Prostate gland (tissue), 2 donors: ENCODE results near the gene C2. TPM values are rescaled to one million over a fixed set of nuclear protein-coding genes. Genes with fewer than 3 reads are reported as not detected.

Experiments used
- DNase-seq: peaks from one replicate; pipeline ENCODE4 v3.0.0-alpha.2; 2019; ENCODE audit warnings: low spot score
- H3K27ac ChIP-seq, 2 donors: fragments of 200-600 bp; sonication (generic); 2 replicates each; pipeline ENCODE4 v1.5.1; 2017 to 2019
- H3K27me3 ChIP-seq: fragments of 200-600 bp; sonication (generic); replicated peaks from 2 replicates; pipeline ENCODE4 v1.5.1; 2019; ENCODE audit not compliant: insufficient read depth
- H3K36me3 ChIP-seq, 2 donors: fragments of 200-600 bp; sonication (generic); 1 replicate in 1 of 2; 2 replicates in 1 of 2; pipeline versions ENCODE4 v1.5.1 to v1.8.1; 2017 to 2019
- H3K4me1 ChIP-seq: fragments of 200-600 bp; sonication (generic); replicated peaks from 2 replicates; pipeline ENCODE4 v1.5.1; 2019
- H3K4me3 ChIP-seq, 2 donors: fragments of 200-600 bp; sonication (generic); 2 replicates each; pipeline ENCODE4 v1.5.1; 2017 to 2019
- H3K9me3 ChIP-seq: fragments of 200-600 bp; sonication (generic); 2 replicates; pipeline ENCODE4 v1.5.1; 2017
- CTCF ChIP-seq, 4 experiments: fragments of 200-600 bp in 2 of 4; fragments of 450-650 bp in 2 of 4; sonication (generic) in 2 of 4; IDR thresholded peaks; 1 replicate in 3 of 4; 2 replicates in 1 of 4; pipeline ENCODE4 v1.5.1; 2016 to 2019; ENCODE audit warnings: antibody characterized with exemption in 4 of 4, mild to moderate bottlenecking in 2 of 4, moderate library complexity in 2 of 4
- POLR2A ChIP-seq: fragments of 450-650 bp; IDR thresholded peaks from one replicate; pipeline ENCODE4 v1.6.1; 2016; ENCODE audit warnings: antibody characterized with exemption, mild to moderate bottlenecking
- POLR2AphosphoS5 ChIP-seq: sonication (generic); formaldehyde crosslinking; IDR thresholded peaks from one replicate; pipeline ENCODE4 v1.6.1; 2017; ENCODE audit warnings: antibody characterized with exemption
- WGBS: methylation state at CpG from one replicate; pipeline ENCODE4 v1.1.5; 2018; 5-methylcytosine and 5-hydroxymethylcytosine counted together
- intact Hi-C: fragments of 100-400 bp; cut with DNase I; formaldehyde crosslinking; loops from one replicate; pipeline ENCODE4 v1.14.2; 2022
- total RNA-seq, 2 donors: library from RNA; depleted of rRNA; stranded (reverse); fragments of >200 nt; gene quantifications; one replicate each; pipeline ENCODE4 v1.1.0, GENCODE V29; 2016

The C2 gene
- total RNA-seq, 2 donors from 2014 or later: 7.9 to 16.0 TPM

GRCh38 chr6:31899215-31899614, 28.3 kb upstream of the C2 start:
- peak overlapping the region; percentile 89 to 93 for H3K27ac ChIP-seq
- H3K27me3 ChIP-seq: no peaks in the 10 kb centered on the region
- no peak for TF ChIP-seq CTCF (IDR thresholded peaks at IDR 0.05)
- TF ChIP-seq POLR2A: no peak
- TF ChIP-seq POLR2AphosphoS5: no peak
- WGBS: 70% methylated on average over 5 of the region's 5 CpGs
- DNase-seq: no peak
- peaks cover 5% of the 10 kb centered on the region for H3K4me1 ChIP-seq
- H3K4me3 ChIP-seq: no peak overlapping the region
- H3K36me3 ChIP-seq: no peaks in the 10 kb centered on the region
- intact Hi-C loops: loop anchor here (5.0 kb wide), 2 partner anchors 172 to 278 kb away; partner anchors contain the start of genes AGPAT1, DDAH2 and RNF5
- no peaks in the 10 kb centered on the region for H3K9me3 ChIP-seq

DNA sequence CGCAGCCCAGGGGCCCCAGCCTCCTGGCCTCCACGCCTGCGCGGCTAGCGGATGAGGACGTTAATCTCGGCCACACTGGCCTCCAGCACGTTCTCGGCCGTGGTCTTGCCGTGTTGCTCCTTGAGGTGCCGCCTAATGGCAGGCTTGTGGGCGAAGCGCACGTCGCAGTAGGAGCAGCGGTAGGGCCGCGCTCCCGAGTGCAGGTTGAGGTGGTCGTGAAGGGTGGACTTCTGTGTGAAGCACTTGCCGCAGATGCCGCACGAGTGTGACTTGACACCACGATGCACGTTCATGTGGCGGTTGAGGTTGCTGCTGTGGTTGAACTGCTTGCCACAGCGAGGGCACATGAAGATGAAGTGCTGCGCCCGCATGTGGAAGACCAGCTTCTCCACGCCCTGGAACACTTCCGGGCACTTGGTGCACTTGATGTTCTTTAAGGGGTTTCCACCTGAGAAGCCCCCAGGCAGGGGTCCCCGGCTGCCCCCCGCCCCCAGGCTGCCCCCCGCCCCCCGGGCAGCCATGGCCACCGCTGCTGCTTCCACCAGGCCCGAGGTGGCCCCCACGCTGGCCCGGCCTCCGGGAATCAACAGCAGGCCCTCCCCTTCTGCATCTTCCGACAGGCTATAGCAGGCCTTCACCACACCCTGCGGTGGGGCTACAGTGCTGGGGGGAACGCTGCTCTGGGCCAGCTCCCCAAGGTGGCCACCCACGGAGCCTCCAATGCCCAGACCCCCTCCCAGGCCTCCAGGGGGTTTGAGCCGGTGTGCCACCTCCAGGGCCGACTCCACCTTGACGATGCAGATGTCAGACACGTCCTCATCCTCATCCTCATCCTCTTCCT, 27.4 kb upstream of the C2 start:
- 77% methylated on average over 49 of the region's 49 CpGs for WGBS
- H3K4me1 ChIP-seq: peaks cover 5% of the 10 kb centered on the region
- H3K27me3 ChIP-seq: no peaks in the 10 kb centered on the region
- H3K9me3 ChIP-seq: no peaks in the 10 kb centered on the region
- H3K27ac ChIP-seq: peak overlapping the region in 1 of 2 donors; percentile 90
- no peak for TF ChIP-seq POLR2A
- TF ChIP-seq POLR2AphosphoS5: no peak
- TF ChIP-seq CTCF (IDR thresholded peaks at IDR 0.05): no peak
- no peak for DNase-seq
- no peaks in the 10 kb centered on the region for H3K36me3 ChIP-seq
- intact Hi-C loops: loop anchor here (5.0 to 10.0 kb wide), 3 partner anchors 173 to 277 kb away; partner anchors contain the start of genes AGPAT1, DDAH2, PPT2 and PRRT1
- no peak overlapping the region for H3K4me3 ChIP-seq

GRCh38 chr6:31900917-31901414, 26.6 kb upstream of the C2 start:
- intact Hi-C loops: loop anchor here (10.0 kb wide), 1 partner anchor 254 kb away; the partner anchor contains the start of genes PPT2 and PRRT1
- peak overlapping the region; percentile 82 to 90 for H3K27ac ChIP-seq
- WGBS: 25% methylated on average over 19 of the region's 29 CpGs
- H3K36me3 ChIP-seq: no peaks in the 10 kb centered on the region
- peak overlapping the region; percentile 59 to 68 for H3K4me3 ChIP-seq
- no peaks in the 10 kb centered on the region for H3K27me3 ChIP-seq
- H3K9me3 ChIP-seq: no peaks in the 10 kb centered on the region
- no peak for TF ChIP-seq POLR2A
- no peak for TF ChIP-seq CTCF (IDR thresholded peaks at IDR 0.05)
- no peak for TF ChIP-seq POLR2AphosphoS5
- H3K4me1 ChIP-seq: peaks cover 5% of the 10 kb centered on the region
- DNase-seq: no peak

- DNase-seq: peak; percentile 48
Observed at GRCh38 chr6:31901415-31901952, 26.0 kb upstream of the C2 start.

More at GRCh38 chr6:31901415-31901952, 26.0 kb upstream of the C2 start:
- TF ChIP-seq CTCF (IDR thresholded peaks at IDR 0.05) (no peak), POLR2A (peak; percentile 9), POLR2AphosphoS5 (peak; percentile 21)
- H3K27me3 ChIP-seq: no peaks in the 10 kb centered on the region
- H3K9me3 ChIP-seq: no peaks in the 10 kb centered on the region
- peak overlapping the region; percentile 82 to 90 for H3K27ac ChIP-seq
- WGBS: 2% methylated on average over 44 of the region's 45 CpGs
- peak overlapping the region; percentile 59 to 68 for H3K4me3 ChIP-seq
- peaks cover 5% of the 10 kb centered on the region for H3K4me1 ChIP-seq
- intact Hi-C loops: loop anchor here (10.0 kb wide), 1 partner anchor 253 kb away; the partner anchor contains the start of genes PPT2 and PRRT1
- no peaks in the 10 kb centered on the region for H3K36me3 ChIP-seq
